NB4 (cell line): ENCODE results near the gene UMOD.

Experiments used
- CTCF ChIP-seq: IDR thresholded peaks from one replicate; pipeline ENCODE4 v1.5.1; 2012; ENCODE audit warnings: low read depth, low read length
- MYC ChIP-seq: IDR thresholded peaks from 2 replicates; pipeline ENCODE4 v1.6.1; 2011; ENCODE audit warnings: low read depth, low read length
- POLR2A ChIP-seq: IDR thresholded peaks from 2 replicates; pipeline ENCODE4 v1.6.1; 2011; ENCODE audit warnings: mild to moderate bottlenecking; ENCODE audit not compliant: insufficient read length; ENCODE audit errors: extremely low read depth

- TF ChIP-seq CTCF: no peak
- TF ChIP-seq POLR2A: no peak
- TF ChIP-seq MYC: no peak
Observed at GRCh38 chr16:20391045-20391444, 38.5 kb upstream of the UMOD start.
